Spleen (tissue), 11 donors: ENCODE results near the gene SPRN. TPM values are rescaled to one million over a fixed set of nuclear protein-coding genes. Genes with fewer than 3 reads are reported as not detected.
"Not testable (repeated sequence)": the region's sequence is repeated elsewhere in the genome, so short reads cannot be mapped to it uniquely, and the experiment has no call there.

Experiments
- DNase-seq: peaks from one replicate; pipeline ENCODE4 v3.0.0-alpha.2; 2020
- H3K27ac ChIP-seq, 8 donors: fragments of 200-600 bp; sonication (generic) in 7 of 8; 1 replicate in 4 of 8; 2 replicates in 4 of 8; pipeline versions ENCODE4 v1.5.0 to v1.8.0; 2016 to 2021; ENCODE audit warnings: inconsistent platforms in 4 of 8, mild to moderate bottlenecking in 4 of 8, moderate library complexity in 1 of 8
- H3K27me3 ChIP-seq, 7 donors: fragments of 200-600 bp; sonication (generic) in 6 of 7; replicated peaks in 1 of 7; 1 replicate in 4 of 7; 2 replicates in 3 of 7; pipeline versions ENCODE4 v1.5.0 to v1.8.0; 2016 to 2021; ENCODE audit warnings: inconsistent platforms in 3 of 7, mild to moderate bottlenecking in 1 of 7
- H3K36me3 ChIP-seq, 6 donors: fragments of 200-600 bp; sonication (generic) in 5 of 6; 1 replicate in 4 of 6; 2 replicates in 2 of 6; pipeline versions ENCODE4 v1.5.0 to v1.8.0; 2016 to 2021; ENCODE audit warnings: inconsistent platforms in 2 of 6
- H3K4me1 ChIP-seq, 6 donors: fragments of 200-600 bp; sonication (generic) in 5 of 6; 1 replicate in 3 of 6; 2 replicates in 3 of 6; pipeline versions ENCODE4 v1.5.0 to v1.8.0; 2016 to 2021; ENCODE audit warnings: inconsistent platforms in 3 of 6
- H3K4me3 ChIP-seq, 8 donors: fragments of 200-600 bp; sonication (generic) in 7 of 8; 1 replicate in 4 of 8; 2 replicates in 4 of 8; pipeline versions ENCODE4 v1.5.0 to v1.8.0; 2016 to 2021; ENCODE audit warnings: inconsistent platforms in 4 of 8, mild to moderate bottlenecking in 4 of 8, moderate library complexity in 2 of 8
- H3K9me3 ChIP-seq, 8 donors: fragments of 200-600 bp; sonication (generic) in 7 of 8; 1 replicate in 4 of 8; 2 replicates in 4 of 8; pipeline versions ENCODE4 v1.5.0 to v1.8.0; 2016 to 2021; ENCODE audit warnings: inconsistent platforms in 4 of 8
- CTCF ChIP-seq, 11 experiments: fragments of 200-600 bp in 7 of 11; fragments of 450-650 bp in 4 of 11; sonication (generic) in 4 of 11; IDR thresholded peaks in 8 of 11; conservative IDR thresholded peaks in 3 of 11; 1 replicate in 7 of 11; 2 replicates in 4 of 11; pipeline versions ENCODE4 v1.4.0 to v1.8.0; 2016 to 2021; ENCODE audit warnings: antibody characterized with exemption in 11 of 11, inconsistent platforms in 4 of 11, mild to moderate bottlenecking in 1 of 11
- POLR2A ChIP-seq, 3 donors: fragments of 450-650 bp; IDR thresholded peaks; one replicate each; pipeline ENCODE4 v1.5.1; 2017; ENCODE audit warnings: antibody characterized with exemption in 3 of 3, mild to moderate bottlenecking in 1 of 3
- POLR2AphosphoS5 ChIP-seq, 3 donors: sonication (generic); formaldehyde crosslinking; IDR thresholded peaks; one replicate each; pipeline ENCODE4 v1.5.1; 2017; ENCODE audit warnings: antibody characterized with exemption in 3 of 3
- WGBS, 5 donors: extraction: QIAGEN DNeasy Blood & Tissue Kit in 3 of 5; methylation state at CpG; one replicate each; pipeline versions ENCODE4 v1.1.5 to v1.1.7; 2013 to 2018; 5-methylcytosine and 5-hydroxymethylcytosine counted together
- intact Hi-C: fragments of 100-400 bp; cut with DNase I; formaldehyde crosslinking; loops from one replicate; pipeline ENCODE4 v1.15.0; 2023; ENCODE audit warnings: low total_unique reads
- polyA plus RNA-seq, 3 donors: library from polyadenylated mRNA; stranded (reverse); fragments of 200-250 nt; gene quantifications; one replicate each; pipeline ENCODE4 v1.2.1, GENCODE V29; 2013
- total RNA-seq, 7 donors: library from RNA; depleted of rRNA in 3 of 7; stranded (reverse); fragments of >200 nt in 3 of 7; fragmentation: NEBNext Ultra II Directional in 4 of 7; extraction: Animal tissue kit (Norgen Biotek cat#: 25700) in 4 of 7; gene quantifications; one replicate each; pipeline versions ENCODE4 v1.1.0 to v1.2.1, GENCODE V29; 2016 to 2021
- donor health status: healthy with polysubstance abuse.
- donor health status: DM: no; HTN: no; CAD: no; lungs with moderate emphysema.
- donor health status: DM: no; HTN: no; CAD: no.
- donor health status: Bipolar disorder and iron deficiency.
- donor health status: healthy.
- donor health status: DM: no; HTN: no; CAD: no.
- donor health status: DM: yes; HTN: yes; CAD: no.

SPRN gene
- total and polyA plus RNA-seq, 10 donors: 0.14 to 0.58 (median 0.21) TPM; not detected in 4

GRCh38 chr10:133390597-133391248, 33.7 kb downstream of the SPRN start:
- H3K27ac ChIP-seq: peak overlapping the region; percentile 26 to 94 (median 88)
- no peak for DNase-seq
- peaks cover 34 to 85% (median 74%) of the 10 kb centered on the region in 6 donors for H3K4me1 ChIP-seq
- intact Hi-C loops: no loop called here
- H3K9me3 ChIP-seq: no peaks in the 10 kb centered on the region
- WGBS, 5 donors: 77 to 91% (median 86%) methylated on average over 19 of the region's 19 CpGs
- peak overlapping the region in 1 of 8 donors; percentile 70 for H3K4me3 ChIP-seq
- peaks cover 0 to 7% (median under 1%) of the 10 kb centered on the region in 6 donors for H3K36me3 ChIP-seq
- TF ChIP-seq CTCF (IDR thresholded peaks at IDR 0.05 in 8 of 11, conservative IDR thresholded peaks at IDR 0.05 in 3 of 11) (no peak), POLR2AphosphoS5 (IDR thresholded peaks at IDR 0.05) (no peak), POLR2A (IDR thresholded peaks at IDR 0.05) (no peak)
- H3K27me3 ChIP-seq: no peaks in the 10 kb centered on the region

DNA sequence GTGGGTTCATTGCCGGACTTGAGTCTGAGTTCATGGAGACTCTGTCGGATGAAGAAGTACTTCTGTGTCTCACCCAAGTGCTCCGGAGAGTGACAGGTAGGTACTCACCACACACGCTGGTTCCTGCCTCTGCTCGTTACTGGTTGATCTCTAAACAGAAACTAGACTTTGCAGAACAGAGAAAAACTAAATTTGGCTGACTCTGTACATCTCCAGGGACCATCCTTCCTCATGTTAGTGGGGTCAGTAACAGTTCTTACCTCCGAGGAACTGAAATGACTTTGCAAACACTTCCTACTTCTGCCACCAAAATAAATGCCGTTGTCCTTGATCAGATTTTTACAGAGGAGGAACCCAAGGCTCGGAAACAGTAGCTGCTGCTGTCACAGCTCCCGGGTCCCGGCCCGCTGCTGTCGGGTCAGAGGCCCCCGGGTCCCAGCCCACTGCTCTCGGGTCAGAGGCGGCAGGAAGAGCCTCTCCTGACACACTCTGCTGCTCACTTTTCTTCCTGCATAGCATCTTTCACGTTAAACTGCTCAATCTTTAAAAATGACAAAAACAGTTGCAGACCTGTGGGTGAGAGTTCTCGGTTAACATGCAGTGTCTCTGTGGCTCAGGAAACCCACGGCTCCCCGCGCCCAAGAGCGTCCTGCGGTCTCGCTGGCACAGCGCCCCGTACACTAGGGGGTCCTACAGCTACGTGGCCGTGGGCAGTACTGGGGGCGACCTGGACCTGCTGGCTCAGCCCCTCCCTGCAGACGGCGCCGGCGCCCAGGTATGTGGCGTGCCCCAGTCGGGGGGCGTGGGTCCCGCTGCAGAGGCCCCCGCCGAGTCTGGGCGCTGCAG, 35.2 kb downstream of the SPRN start:
- Histone ChIP-seq H3K27ac (peak overlapping the region; percentile 69 to 94 (median 88)), H3K4me3 (peak overlapping the region; percentile 20 to 70 (median 44)), H3K9me3 (no peaks in the 10 kb centered on the region), H3K36me3 (peaks cover 0 to 14% (median 3%) of the 10 kb centered on the region in 6 donors), H3K4me1 (peaks cover 24 to 70% (median 60%) of the 10 kb centered on the region in 6 donors), H3K27me3 (no peaks in the 10 kb centered on the region)
- TF ChIP-seq POLR2A (IDR thresholded peaks at IDR 0.05) (peak in 1 of 3 donors; percentile 65), POLR2AphosphoS5 (IDR thresholded peaks at IDR 0.05) (peak; percentile 59 to 77 (median 72)), CTCF (IDR thresholded peaks at IDR 0.05 in 8 of 11, conservative IDR thresholded peaks at IDR 0.05 in 3 of 11) (peak in 6 of 11 experiments; percentile 10 to 49 (median 22))
- WGBS, 5 donors: 35 to 49% (median 38%) methylated on average over 39 of the region's 39 CpGs
- DNase-seq: peak; percentile 91
- intact Hi-C loops: no loop called here

DNA sequence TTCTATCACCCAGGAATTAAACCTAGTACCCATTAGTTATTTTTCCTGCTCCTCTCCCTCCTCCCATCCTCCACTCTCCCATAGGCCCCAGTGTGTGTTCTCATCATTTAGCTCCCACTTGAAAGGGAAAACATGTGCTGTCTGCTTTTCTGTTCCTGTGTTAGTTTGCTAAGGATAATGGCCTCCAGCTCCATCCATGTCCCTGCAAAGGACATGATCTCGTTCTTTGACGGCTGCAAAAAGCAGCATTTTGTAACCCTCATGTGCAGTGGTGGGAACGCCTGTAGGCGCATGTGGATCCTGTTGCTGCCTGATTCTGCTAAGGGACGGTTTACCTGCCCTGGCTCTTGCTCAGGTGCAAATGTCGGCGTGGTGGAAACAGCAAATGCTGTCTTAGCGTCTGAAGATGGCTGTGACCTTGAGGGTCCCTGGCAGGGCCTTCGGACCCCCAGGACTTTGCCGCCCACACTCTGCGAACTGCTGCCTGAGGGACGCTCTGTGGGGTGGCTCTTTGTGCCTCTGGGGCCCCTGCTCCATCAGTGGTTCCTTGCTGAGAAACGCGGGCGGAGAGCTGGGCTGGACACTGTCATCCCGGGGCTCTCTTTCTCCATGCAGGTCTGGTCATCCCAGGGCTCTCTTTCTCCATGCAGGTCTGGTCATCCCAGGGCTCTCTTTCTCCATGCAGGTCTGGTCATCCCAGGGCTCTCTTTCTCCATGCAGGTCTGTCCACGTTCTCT, 36.0 kb downstream of the SPRN start:
- H3K9me3 ChIP-seq: no peaks in the 10 kb centered on the region
- peak overlapping the region; percentile 69 to 94 (median 88) for H3K27ac ChIP-seq
- H3K4me3 ChIP-seq: peak overlapping the region in 7 of 8 donors; percentile 8 to 70 (median 43)
- peaks cover 24 to 65% (median 56%) of the 10 kb centered on the region in 6 donors for H3K4me1 ChIP-seq
- 72 to 86% (median 78%) methylated on average over 12 to 17 of the region's 17 CpGs for WGBS, 5 donors
- intact Hi-C loops: no loop called here
- TF ChIP-seq POLR2A (IDR thresholded peaks at IDR 0.05): no peak
- no peak for TF ChIP-seq CTCF (IDR thresholded peaks at IDR 0.05 in 8 of 11, conservative IDR thresholded peaks at IDR 0.05 in 3 of 11)
- peak in 1 of 3 donors; percentile 8 for TF ChIP-seq POLR2AphosphoS5 (IDR thresholded peaks at IDR 0.05)
- peak; percentile 80 for DNase-seq
- peaks cover 0 to 21% (median 5%) of the 10 kb centered on the region in 6 donors for H3K36me3 ChIP-seq
- no peaks in the 10 kb centered on the region for H3K27me3 ChIP-seq

- Histone ChIP-seq H3K36me3 (peaks cover 0 to 25% (median 5%) of the 10 kb centered on the region in 6 donors), H3K4me1 (peaks cover 20 to 54% (median 44%) of the 10 kb centered on the region in 6 donors)
- H3K9me3 ChIP-seq, intact Hi-C loops, H3K4me3 ChIP-seq, H3K27me3 ChIP-seq, H3K27ac ChIP-seq: not testable (repeated sequence)
- WGBS, 5 donors: 96 to 98% (median 97%) methylated on average over 4 of the region's 4 CpGs
- peak; percentile 64 for DNase-seq
Observed at GRCh38 chr10:133386951-133387350, 37.5 kb downstream of the SPRN start.
